K562 (cell line): Measurements from ENCODE around the gene ACOX1. TPM values are rescaled to one million over a fixed set of nuclear protein-coding genes. Genes with fewer than 3 reads are reported as not detected.

Experiments used
- BDP1 ChIP-seq: IDR thresholded peaks from 3 replicates; pipeline ENCODE4 v1.6.1; 2011; ENCODE audit not compliant: insufficient read length, insufficient read depth
- CHD2 ChIP-seq: IDR thresholded peaks from 2 replicates; pipeline ENCODE4 v1.6.1; 2011; ENCODE audit warnings: low read depth, low read length
- PTRF ChIP-seq: fragments of 450-650 bp; IDR thresholded peaks from 2 replicates; pipeline ENCODE4 v1.6.1; 2016; ENCODE audit warnings: mild to moderate bottlenecking, missing genetic modification characterization, missing compliant biosample characterization
- SMARCA4 ChIP-seq: fragments of 450-650 bp; IDR thresholded peaks from 2 replicates; pipeline ENCODE4 v1.6.1; 2016
- STAG1 ChIP-seq: sonication (generic); formaldehyde crosslinking; IDR thresholded peaks from 2 replicates; pipeline ENCODE4 v1.5.0; 2020; ENCODE audit warnings: missing genetic modification reagents, borderline replicate concordance
- ZFP1 ChIP-seq: fragments of 450-650 bp; formaldehyde crosslinking; IDR thresholded peaks from 2 replicates; pipeline ENCODE4 v1.4.0; 2020; ENCODE audit warnings: mild to moderate bottlenecking, mixed read lengths
- ZKSCAN3 ChIP-seq: fragments of 250-450 bp; sonication (Bioruptor Pico); IDR thresholded peaks from 2 replicates; pipeline ENCODE4 v1.4.0; 2020
- ZNF124 ChIP-seq: sonication (generic); formaldehyde crosslinking; IDR thresholded peaks from 2 replicates; pipeline ENCODE4 v1.8.1; 2022; ENCODE audit warnings: missing genetic modification reagents
- polyA plus RNA-seq, 8 experiments: library from polyadenylated mRNA; depleted of rRNA in 4 of 8; stranded (reverse) in 5 of 8; unstranded in 3 of 8; fragments of >200 nt; fragmentation: Nextera tagmentation in 2 of 8; fragmentation: Illumina TruSeq in 1 of 8; extraction: Ambion mirVana in 2 of 8; extraction: Trizol in 1 of 8; gene quantifications; 2 replicates each; pipeline versions ENCODE4 v1.2.1 to v1.2.3, GENCODE V29; 2011 to 2014; ENCODE audit warnings: inconsistent platforms in 1 of 8, missing spikeins in 1 of 8
- total RNA-seq, 7 experiments: library from RNA; depleted of rRNA in 6 of 7; stranded (reverse); fragments of >200 nt in 6 of 7; fragmentation: Illumina TruSeq in 2 of 7; extraction: Trizol in 2 of 7; gene quantifications; 2 replicates each; pipeline versions ENCODE4 v1.2.1 to v1.2.3, GENCODE V29; 2011 to 2021; ENCODE audit warnings: low replicate concordance in 1 of 7
- TF ChIP-seq, protein P1 (sequence below): sonication (generic); formaldehyde crosslinking; IDR thresholded peaks from 2 replicates; pipeline ENCODE4 v1.8.0; 2023; ENCODE audit warnings: mild to moderate bottlenecking, missing genetic modification reagents
- TF ChIP-seq, protein P2 (sequence below), 2 experiments: fragments of 450-650 bp; IDR thresholded peaks; 2 replicates each; pipeline ENCODE4 v1.6.1; 2016; ENCODE audit warnings: mild to moderate bottlenecking in 2 of 2, borderline replicate concordance in 1 of 2, low read depth in 1 of 2, moderate library complexity in 1 of 2
- TF ChIP-seq, protein P3 (sequence below): fragments of 450-650 bp; formaldehyde crosslinking; IDR thresholded peaks from 2 replicates; pipeline ENCODE4 v1.4.0; 2020; ENCODE audit warnings: mild to moderate bottlenecking, mixed read lengths
- TF ChIP-seq, protein P4 (sequence below): fragments of 250-450 bp; sonication (Bioruptor Pico); IDR thresholded peaks from 2 replicates; pipeline ENCODE4 v1.4.0; 2020
- TF ChIP-seq, protein P5 (sequence below): fragments of 250-450 bp; sonication (Bioruptor Pico); IDR thresholded peaks from 2 replicates; pipeline ENCODE4 v1.8.0; 2022; ENCODE audit warnings: inconsistent platforms

ACOX1 gene
- total and polyA plus RNA-seq, 9 of the 15 experiments (the other 6 are each of a cell fraction or from before 2014, with no cell fraction given), result 7.8 to 24.1 (median 14.5) TPM

DNA sequence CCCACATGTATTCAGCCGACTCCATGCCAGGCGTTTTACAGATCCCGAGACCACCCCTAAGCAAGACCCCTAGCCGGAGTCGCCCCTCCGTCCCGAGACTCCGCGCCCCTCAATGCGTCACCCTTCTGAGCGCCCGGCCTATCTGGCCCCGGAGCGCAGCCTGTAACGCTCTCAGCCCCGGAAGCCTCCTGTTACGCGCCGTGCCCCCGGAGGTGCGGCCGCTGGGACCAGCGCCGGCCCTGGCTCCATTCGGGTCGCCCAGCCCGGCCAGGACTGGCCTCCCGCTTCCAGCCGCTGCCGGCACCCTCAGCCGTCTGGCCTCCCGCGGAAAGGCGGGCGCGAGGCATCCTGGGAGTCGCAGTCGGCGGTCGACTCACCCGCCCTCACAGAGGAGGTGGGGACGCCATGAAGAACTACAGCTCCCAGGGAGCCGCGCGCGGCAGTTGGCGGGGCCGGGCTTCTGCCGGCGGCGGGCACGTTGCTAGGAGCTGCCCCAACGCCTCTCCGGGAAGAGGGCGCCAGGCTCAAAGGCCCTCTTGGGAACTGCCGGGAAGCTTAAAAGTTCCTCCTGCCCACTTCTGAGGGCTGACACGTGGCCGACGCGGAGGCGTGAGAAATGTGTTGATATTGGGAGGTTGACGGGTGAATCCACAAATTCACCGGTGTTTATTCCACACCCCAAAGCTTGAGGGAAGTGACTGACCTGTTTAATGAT, 38.1 kb downstream of the ACOX1 start, which contains the start of gene FBF1 (continued):
- TF ChIP-seq, protein P1, sequence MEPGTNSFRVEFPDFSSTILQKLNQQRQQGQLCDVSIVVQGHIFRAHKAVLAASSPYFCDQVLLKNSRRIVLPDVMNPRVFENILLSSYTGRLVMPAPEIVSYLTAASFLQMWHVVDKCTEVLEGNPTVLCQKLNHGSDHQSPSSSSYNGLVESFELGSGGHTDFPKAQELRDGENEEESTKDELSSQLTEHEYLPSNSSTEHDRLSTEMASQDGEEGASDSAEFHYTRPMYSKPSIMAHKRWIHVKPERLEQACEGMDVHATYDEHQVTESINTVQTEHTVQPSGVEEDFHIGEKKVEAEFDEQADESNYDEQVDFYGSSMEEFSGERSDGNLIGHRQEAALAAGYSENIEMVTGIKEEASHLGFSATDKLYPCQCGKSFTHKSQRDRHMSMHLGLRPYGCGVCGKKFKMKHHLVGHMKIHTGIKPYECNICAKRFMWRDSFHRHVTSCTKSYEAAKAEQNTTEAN, result no peak
- TF ChIP-seq CHD2 (no peak), ZNF124 (CRISPR knock-in tag) (no peak), PTRF (tag) (no peak), SMARCA4 (no peak), STAG1 (no peak), BDP1 (no peak), ZFP1 (CRISPR knock-in tag) (no peak), ZKSCAN3 (CRISPR knock-in tag) (no peak)
- TF ChIP-seq, protein P2, sequence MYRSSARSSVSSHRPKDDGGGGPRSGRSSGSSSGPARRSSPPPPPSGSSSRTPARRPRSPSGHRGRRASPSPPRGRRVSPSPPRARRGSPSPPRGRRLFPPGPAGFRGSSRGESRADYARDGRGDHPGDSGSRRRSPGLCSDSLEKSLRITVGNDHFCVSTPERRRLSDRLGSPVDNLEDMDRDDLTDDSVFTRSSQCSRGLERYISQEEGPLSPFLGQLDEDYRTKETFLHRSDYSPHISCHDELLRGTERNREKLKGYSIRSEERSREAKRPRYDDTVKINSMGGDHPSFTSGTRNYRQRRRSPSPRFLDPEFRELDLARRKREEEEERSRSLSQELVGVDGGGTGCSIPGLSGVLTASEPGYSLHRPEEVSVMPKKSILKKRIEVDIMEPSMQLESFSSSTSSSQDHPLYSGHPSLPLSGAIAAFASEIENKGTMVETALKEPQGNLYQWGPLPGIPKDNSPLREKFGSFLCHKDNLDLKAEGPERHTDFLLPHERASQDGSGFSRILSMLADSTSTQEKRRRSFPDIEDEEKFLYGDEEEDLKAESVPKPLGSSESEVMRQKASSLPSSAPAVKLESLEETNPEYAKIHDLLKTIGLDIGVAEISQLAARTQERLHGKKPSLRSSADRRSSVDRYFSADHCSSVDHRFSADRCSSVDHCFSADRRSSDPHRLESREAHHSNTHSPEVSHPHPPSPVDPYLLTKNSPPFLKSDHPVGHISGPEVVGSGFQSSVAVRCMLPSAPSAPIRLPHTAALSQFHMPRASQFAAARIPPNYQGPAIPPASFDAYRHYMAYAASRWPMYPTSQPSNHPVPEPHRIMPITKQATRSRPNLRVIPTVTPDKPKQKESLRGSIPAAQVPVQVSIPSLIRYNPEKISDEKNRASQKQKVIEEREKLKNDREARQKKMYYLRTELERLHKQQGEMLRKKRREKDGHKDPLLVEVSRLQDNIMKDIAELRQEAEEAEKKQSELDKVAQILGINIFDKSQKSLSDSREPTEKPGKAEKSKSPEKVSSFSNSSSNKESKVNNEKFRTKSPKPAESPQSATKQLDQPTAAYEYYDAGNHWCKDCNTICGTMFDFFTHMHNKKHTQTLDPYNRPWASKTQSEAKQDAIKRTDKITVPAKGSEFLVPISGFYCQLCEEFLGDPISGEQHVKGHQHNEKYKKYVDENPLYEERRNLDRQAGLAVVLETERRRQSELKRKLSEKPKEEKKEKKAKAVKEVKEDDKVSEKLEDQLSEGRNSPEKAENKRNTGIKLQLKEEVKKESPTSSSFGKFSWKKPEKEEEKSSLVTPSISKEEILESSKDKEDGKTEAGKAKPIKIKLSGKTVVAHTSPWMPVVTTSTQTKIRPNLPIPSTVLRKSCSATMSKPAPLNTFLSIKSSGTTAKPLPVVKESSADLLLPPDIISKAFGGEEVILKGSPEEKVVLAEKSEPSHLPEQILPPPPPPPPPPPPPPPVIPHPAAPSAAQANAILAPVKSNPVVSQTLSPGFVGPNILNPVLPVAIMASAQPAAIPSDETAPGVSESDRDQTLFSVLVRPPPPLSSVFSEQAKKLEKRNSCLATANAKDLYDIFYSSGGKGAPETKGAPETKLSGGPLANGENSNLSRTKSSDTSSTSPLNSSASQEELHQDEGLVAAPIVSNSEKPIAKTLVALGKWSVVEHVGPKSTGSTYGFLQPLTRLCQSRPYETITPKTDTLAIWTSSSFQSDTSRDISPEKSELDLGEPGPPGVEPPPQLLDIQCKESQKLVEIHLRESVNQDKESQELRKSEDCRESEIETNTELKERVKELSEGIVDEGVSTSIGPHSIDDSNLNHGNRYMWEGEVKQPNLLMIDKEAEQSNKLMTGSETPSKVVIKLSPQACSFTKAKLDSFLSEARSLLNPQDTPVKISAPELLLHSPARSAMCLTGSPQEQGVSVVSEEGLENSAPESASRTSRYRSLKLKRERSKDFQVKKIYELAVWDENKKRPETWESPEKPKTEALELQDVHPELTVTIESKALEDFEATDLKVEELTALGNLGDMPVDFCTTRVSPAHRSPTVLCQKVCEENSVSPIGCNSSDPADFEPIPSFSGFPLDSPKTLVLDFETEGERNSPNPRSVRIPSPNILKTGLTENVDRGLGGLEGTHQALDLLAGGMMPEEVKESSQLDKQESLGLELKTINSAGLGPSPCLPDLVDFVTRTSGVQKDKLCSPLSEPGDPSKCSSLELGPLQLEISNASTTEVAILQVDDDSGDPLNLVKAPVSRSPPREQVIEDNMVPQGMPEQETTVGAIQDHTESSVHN (IDR thresholded peaks at IDR 0.05; ENCODE audit: borderline replicate concordance in 1 of 2, low read depth in 1 of 2), result no peak
- TF ChIP-seq, protein P3, sequence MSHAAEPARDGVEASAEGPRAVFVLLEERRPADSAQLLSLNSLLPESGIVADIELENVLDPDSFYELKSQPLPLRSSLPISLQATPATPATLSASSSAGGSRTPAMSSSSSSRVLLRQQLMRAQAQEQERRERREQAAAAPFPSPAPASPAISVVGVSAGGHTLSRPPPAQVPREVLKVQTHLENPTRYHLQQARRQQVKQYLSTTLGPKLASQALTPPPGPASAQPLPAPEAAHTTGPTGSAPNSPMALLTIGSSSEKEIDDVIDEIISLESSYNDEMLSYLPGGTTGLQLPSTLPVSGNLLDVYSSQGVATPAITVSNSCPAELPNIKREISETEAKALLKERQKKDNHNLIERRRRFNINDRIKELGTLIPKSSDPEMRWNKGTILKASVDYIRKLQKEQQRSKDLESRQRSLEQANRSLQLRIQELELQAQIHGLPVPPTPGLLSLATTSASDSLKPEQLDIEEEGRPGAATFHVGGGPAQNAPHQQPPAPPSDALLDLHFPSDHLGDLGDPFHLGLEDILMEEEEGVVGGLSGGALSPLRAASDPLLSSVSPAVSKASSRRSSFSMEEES (CRISPR knock-in tag), result no peak
- TF ChIP-seq, protein P4, sequence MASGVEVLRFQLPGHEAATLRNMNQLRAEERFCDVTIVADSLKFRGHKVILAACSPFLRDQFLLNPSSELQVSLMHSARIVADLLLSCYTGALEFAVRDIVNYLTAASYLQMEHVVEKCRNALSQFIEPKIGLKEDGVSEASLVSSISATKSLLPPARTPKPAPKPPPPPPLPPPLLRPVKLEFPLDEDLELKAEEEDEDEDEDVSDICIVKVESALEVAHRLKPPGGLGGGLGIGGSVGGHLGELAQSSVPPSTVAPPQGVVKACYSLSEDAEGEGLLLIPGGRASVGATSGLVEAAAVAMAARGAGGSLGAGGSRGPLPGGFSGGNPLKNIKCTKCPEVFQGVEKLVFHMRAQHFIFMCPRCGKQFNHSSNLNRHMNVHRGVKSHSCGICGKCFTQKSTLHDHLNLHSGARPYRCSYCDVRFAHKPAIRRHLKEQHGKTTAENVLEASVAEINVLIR (CRISPR knock-in tag), result no peak
- TF ChIP-seq, protein P5, sequence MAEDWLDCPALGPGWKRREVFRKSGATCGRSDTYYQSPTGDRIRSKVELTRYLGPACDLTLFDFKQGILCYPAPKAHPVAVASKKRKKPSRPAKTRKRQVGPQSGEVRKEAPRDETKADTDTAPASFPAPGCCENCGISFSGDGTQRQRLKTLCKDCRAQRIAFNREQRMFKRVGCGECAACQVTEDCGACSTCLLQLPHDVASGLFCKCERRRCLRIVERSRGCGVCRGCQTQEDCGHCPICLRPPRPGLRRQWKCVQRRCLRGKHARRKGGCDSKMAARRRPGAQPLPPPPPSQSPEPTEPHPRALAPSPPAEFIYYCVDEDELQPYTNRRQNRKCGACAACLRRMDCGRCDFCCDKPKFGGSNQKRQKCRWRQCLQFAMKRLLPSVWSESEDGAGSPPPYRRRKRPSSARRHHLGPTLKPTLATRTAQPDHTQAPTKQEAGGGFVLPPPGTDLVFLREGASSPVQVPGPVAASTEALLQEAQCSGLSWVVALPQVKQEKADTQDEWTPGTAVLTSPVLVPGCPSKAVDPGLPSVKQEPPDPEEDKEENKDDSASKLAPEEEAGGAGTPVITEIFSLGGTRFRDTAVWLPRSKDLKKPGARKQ (CRISPR knock-in tag), result no peak
